ENCODE measurements around the gene TSPAN4. TPM values are rescaled to one million over a fixed set of nuclear protein-coding genes. Genes with fewer than 3 reads are reported as not detected.

TSPAN4 gene
- total and polyA plus RNA-seq, 2 donors (not counting 1 experiment from before 2014, with no cell fraction given), result 2.9 to 7.4 TPM

DNA sequence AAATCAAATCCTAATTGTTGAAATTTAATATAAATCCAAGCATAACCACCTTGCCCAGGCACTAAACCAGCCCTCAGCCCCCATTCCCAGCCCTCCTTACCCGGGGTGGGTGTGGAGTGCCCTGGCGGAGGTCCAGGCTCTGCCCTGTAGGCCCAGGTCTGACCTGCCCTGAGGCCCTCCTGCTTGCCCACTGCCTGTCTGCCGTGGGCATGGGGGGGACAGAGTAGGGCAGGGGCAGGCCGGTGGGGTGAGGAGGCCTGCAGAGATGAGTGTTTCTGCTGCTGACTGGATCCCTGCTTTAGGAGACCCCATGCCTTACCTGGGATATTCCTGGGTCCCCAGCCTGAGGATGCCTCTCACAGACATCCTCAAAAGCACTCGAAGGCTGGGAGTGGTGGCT lies 71.6 kb downstream of the TSPAN4 start:
- Mint-ChIP-seq H3K4me3 (no peak overlapping the region), H3K27me3 (no peaks in the 10 kb centered on the region), H3K9me3 (ENCODE audit: insufficient read depth) (no peaks in the 10 kb centered on the region), H3K4me1 (peaks cover 14% of the 10 kb centered on the region), H3K27ac (no peak overlapping the region)
- Histone ChIP-seq H3K4me2 (replicated peaks; ENCODE audit: low read depth, low read length, poor library complexity, severe bottlenecking) (no peak overlapping the region), H2AFZ (ENCODE audit: insufficient read depth, low read depth, low read length, poor library complexity, severe bottlenecking) (no peak overlapping the region), H3K9me3 (ENCODE audit: control extremely low read depth in 1 of 3, control insufficient read depth in 2 of 3, insufficient read depth in 1 of 3, low read length in 2 of 3) (no peaks in the 10 kb centered on the region), H3K36me3 (replicated peaks in 1 of 2; ENCODE audit: control extremely low read depth in 1 of 2, control insufficient read depth in 1 of 2, extremely low read depth in 1 of 2, insufficient read depth in 2 of 2, low read length in 1 of 2) (no peaks in the 10 kb centered on the region), H3K9ac (ENCODE audit: low read length) (no peak overlapping the region), H3K79me2 (ENCODE audit: control insufficient read depth, insufficient read depth, low read length) (peaks cover 14% of the 10 kb centered on the region), H4K20me1 (ENCODE audit: control insufficient read depth, insufficient read depth, low read length, poor library complexity, severe bottlenecking) (no peaks in the 10 kb centered on the region), H3K4me1 (ENCODE audit: control insufficient read depth in 2 of 2, insufficient read depth in 2 of 2, low read length in 2 of 2) (peaks cover 3 to 17% of the 10 kb centered on the region in 2 donors), H3K27ac (ENCODE audit: low read length in 2 of 2) (no peak overlapping the region), H3K27me3 (replicated peaks in 1 of 4; ENCODE audit: control extremely low read depth in 1 of 4, control insufficient read depth in 3 of 4, insufficient read depth in 4 of 4, low read length in 3 of 4) (no peaks in the 10 kb centered on the region), H3K4me3 (ENCODE audit: control extremely low read depth in 1 of 5, extremely low read depth in 1 of 5, insufficient read depth in 1 of 5, low read depth in 2 of 5, low read length in 4 of 5) (no peak overlapping the region)
- intact Hi-C loops (cut with micrococcal nuclease), result no loop called here
- ChIA-PET POLR2A (no interaction called here), CTCF (no interaction called here)
- ATAC-seq (ENCODE audit: low read depth) (no peak), DNase-seq (no peak)
- 93% methylated on average over 5 of the region's 5 CpGs for WGBS (ENCODE audit: insufficient coverage)
- TF ChIP-seq EZH2 (IDR thresholded peaks at IDR 0.05; ENCODE audit: borderline replicate concordance, insufficient read depth, low read depth, low read length, poor library complexity, severe bottlenecking), result no peak

- WGBS (ENCODE audit: insufficient coverage), result 93% methylated on average over 15 of the region's 21 CpGs
- H3K79me2 ChIP-seq (ENCODE audit: control insufficient read depth, insufficient read depth, low read length), result peaks cover 7% of the 10 kb centered on the region
- no peak for ATAC-seq (ENCODE audit: low read depth)
- H2AFZ ChIP-seq (ENCODE audit: insufficient read depth, low read depth, low read length, poor library complexity, severe bottlenecking), result no peak overlapping the region
- CTCF ChIA-PET, result no interaction called here
- H3K27me3 Mint-ChIP-seq, result no peaks in the 10 kb centered on the region
- POLR2A ChIA-PET, result no interaction called here
- H3K27ac Mint-ChIP-seq, result no peak overlapping the region
- intact Hi-C loops (cut with micrococcal nuclease), result no loop called here
- TF ChIP-seq, protein P1, sequence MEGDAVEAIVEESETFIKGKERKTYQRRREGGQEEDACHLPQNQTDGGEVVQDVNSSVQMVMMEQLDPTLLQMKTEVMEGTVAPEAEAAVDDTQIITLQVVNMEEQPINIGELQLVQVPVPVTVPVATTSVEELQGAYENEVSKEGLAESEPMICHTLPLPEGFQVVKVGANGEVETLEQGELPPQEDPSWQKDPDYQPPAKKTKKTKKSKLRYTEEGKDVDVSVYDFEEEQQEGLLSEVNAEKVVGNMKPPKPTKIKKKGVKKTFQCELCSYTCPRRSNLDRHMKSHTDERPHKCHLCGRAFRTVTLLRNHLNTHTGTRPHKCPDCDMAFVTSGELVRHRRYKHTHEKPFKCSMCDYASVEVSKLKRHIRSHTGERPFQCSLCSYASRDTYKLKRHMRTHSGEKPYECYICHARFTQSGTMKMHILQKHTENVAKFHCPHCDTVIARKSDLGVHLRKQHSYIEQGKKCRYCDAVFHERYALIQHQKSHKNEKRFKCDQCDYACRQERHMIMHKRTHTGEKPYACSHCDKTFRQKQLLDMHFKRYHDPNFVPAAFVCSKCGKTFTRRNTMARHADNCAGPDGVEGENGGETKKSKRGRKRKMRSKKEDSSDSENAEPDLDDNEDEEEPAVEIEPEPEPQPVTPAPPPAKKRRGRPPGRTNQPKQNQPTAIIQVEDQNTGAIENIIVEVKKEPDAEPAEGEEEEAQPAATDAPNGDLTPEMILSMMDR (IDR thresholded peaks at IDR 0.05), result no peak
- TF ChIP-seq EZH2 (IDR thresholded peaks at IDR 0.05; ENCODE audit: borderline replicate concordance, insufficient read depth, low read depth, low read length, poor library complexity, severe bottlenecking), result no peak
- H3K9ac ChIP-seq (ENCODE audit: low read length), result no peak overlapping the region
- H3K27me3 ChIP-seq (replicated peaks in 1 of 4; ENCODE audit: control extremely low read depth in 1 of 4, control insufficient read depth in 3 of 4, insufficient read depth in 4 of 4, low read length in 3 of 4), result no peaks in the 10 kb centered on the region
- H3K36me3 ChIP-seq (replicated peaks in 1 of 2; ENCODE audit: control extremely low read depth in 1 of 2, control insufficient read depth in 1 of 2, extremely low read depth in 1 of 2, insufficient read depth in 2 of 2, low read length in 1 of 2), result no peaks in the 10 kb centered on the region
- H3K27ac ChIP-seq (ENCODE audit: low read length in 2 of 2), result no peak overlapping the region
- no peak for DNase-seq
- H3K9me3 ChIP-seq (ENCODE audit: control extremely low read depth in 1 of 3, control insufficient read depth in 2 of 3, insufficient read depth in 1 of 3, low read length in 2 of 3), result no peaks in the 10 kb centered on the region
- no peak overlapping the region for H3K4me3 ChIP-seq (ENCODE audit: control extremely low read depth in 1 of 5, extremely low read depth in 1 of 5, insufficient read depth in 1 of 5, low read depth in 2 of 5, low read length in 4 of 5)
- H4K20me1 ChIP-seq (ENCODE audit: control insufficient read depth, insufficient read depth, low read length, poor library complexity, severe bottlenecking), result no peaks in the 10 kb centered on the region
- peaks cover 3 to 10% of the 10 kb centered on the region in 2 donors for H3K4me1 ChIP-seq (ENCODE audit: control insufficient read depth in 2 of 2, insufficient read depth in 2 of 2, low read length in 2 of 2)
- peaks cover 11% of the 10 kb centered on the region for H3K4me1 Mint-ChIP-seq
- no peaks in the 10 kb centered on the region for H3K9me3 Mint-ChIP-seq (ENCODE audit: insufficient read depth)
- H3K4me2 ChIP-seq (replicated peaks; ENCODE audit: low read depth, low read length, poor library complexity, severe bottlenecking), result no peak overlapping the region
- no peak overlapping the region for H3K4me3 Mint-ChIP-seq
Measured at GRCh38 chr11:914747-915501, 72.3 kb downstream of the TSPAN4 start.

Small RNA genes within 50 kb of the gene (small RNA-seq; reads per million reads assigned to genes)
- gene SNORA52 (ENCODE audit: insufficient read length, low read depth, low replicate concordance), result not detected

Other genes starting within 250 kb of the TSPAN4 start
- 136 and 147 TPM in 2 replicates for gene IRF7, start 226.9 kb upstream of the TSPAN4 start, total RNA-seq
- 170 and 184 TPM in 2 replicates for gene IRF7, start 226.9 kb upstream of the TSPAN4 start, polyA plus RNA-seq
- gene CDHR5, start 217.9 kb upstream of the TSPAN4 start, total RNA-seq, result not detected in 2 replicates
- 0.04 and 0.09 TPM in 2 replicates for gene CDHR5, start 217.9 kb upstream of the TSPAN4 start, polyA plus RNA-seq
- not detected in 2 replicates for gene SCT, start 215.7 kb upstream of the TSPAN4 start, total RNA-seq
- not detected in 2 replicates for gene SCT, start 215.7 kb upstream of the TSPAN4 start, polyA plus RNA-seq
- 1.3 TPM in 1 of 2 replicates, not detected in the other for gene DRD4, start 205.6 kb upstream of the TSPAN4 start, total RNA-seq
- 0.17 TPM in 1 of 2 replicates, not detected in the other for gene DRD4, start 205.6 kb upstream of the TSPAN4 start, polyA plus RNA-seq
- 53.6 and 58.6 TPM in 2 replicates for gene DEAF1, start 147.6 kb upstream of the TSPAN4 start, total RNA-seq
- gene DEAF1, start 147.6 kb upstream of the TSPAN4 start, polyA plus RNA-seq, result 31.8 and 32.7 TPM in 2 replicates
- 77.8 and 84.1 TPM in 2 replicates for gene TMEM80, start 147.0 kb upstream of the TSPAN4 start, total RNA-seq
- gene TMEM80, start 147.0 kb upstream of the TSPAN4 start, polyA plus RNA-seq, result 56.9 and 72.5 TPM in 2 replicates
- gene EPS8L2, start 136.6 kb upstream of the TSPAN4 start, total RNA-seq, result 12.7 and 13.9 TPM in 2 replicates
- gene EPS8L2, start 136.6 kb upstream of the TSPAN4 start, polyA plus RNA-seq, result 11.9 and 22.7 TPM in 2 replicates
- 105 and 116 TPM in 2 replicates for gene TALDO1, start 95.4 kb upstream of the TSPAN4 start, total RNA-seq
- gene TALDO1, start 95.4 kb upstream of the TSPAN4 start, polyA plus RNA-seq, result 71.0 and 82.4 TPM in 2 replicates
- 70.0 and 80.0 TPM in 2 replicates for gene GATD1, start 65.4 kb upstream of the TSPAN4 start, total RNA-seq
- gene GATD1, start 65.4 kb upstream of the TSPAN4 start, polyA plus RNA-seq, result 37.4 and 62.4 TPM in 2 replicates
- gene CEND1, start 52.8 kb upstream of the TSPAN4 start, total RNA-seq, result 0.39 and 0.49 TPM in 2 replicates
- gene CEND1, start 52.8 kb upstream of the TSPAN4 start, polyA plus RNA-seq, result 0.13 and 0.20 TPM in 2 replicates
- 25.7 and 28.2 TPM in 2 replicates for gene SLC25A22, start 44.6 kb upstream of the TSPAN4 start, total RNA-seq
- gene SLC25A22, start 44.6 kb upstream of the TSPAN4 start, polyA plus RNA-seq, result 45.7 and 50.9 TPM in 2 replicates
- 32.5 and 39.2 TPM in 2 replicates for gene PIDD1, start 37.6 kb upstream of the TSPAN4 start, total RNA-seq
- gene PIDD1, start 37.6 kb upstream of the TSPAN4 start, polyA plus RNA-seq, result 58.4 and 59.2 TPM in 2 replicates
- gene RPLP2, start 32.9 kb upstream of the TSPAN4 start, total RNA-seq, result 3,814 and 3,947 TPM in 2 replicates
- 525 and 3,297 TPM in 2 replicates for gene RPLP2, start 32.9 kb upstream of the TSPAN4 start, polyA plus RNA-seq
- gene PNPLA2, start 23.9 kb upstream of the TSPAN4 start, total RNA-seq, result 182 and 208 TPM in 2 replicates
- 276 and 313 TPM in 2 replicates for gene PNPLA2, start 23.9 kb upstream of the TSPAN4 start, polyA plus RNA-seq
- 9.7 and 13.5 TPM in 2 replicates for gene CRACR2B, start 14.9 kb upstream of the TSPAN4 start, total RNA-seq
- gene CRACR2B, start 14.9 kb upstream of the TSPAN4 start, polyA plus RNA-seq, result 13.6 and 67.7 TPM in 2 replicates
- gene CD151, start 9.9 kb upstream of the TSPAN4 start, total RNA-seq, result 24.3 and 25.5 TPM in 2 replicates
- 24.4 and 27.8 TPM in 2 replicates for gene CD151, start 9.9 kb upstream of the TSPAN4 start, polyA plus RNA-seq
- gene POLR2L, start 323 bp upstream of the TSPAN4 start, total RNA-seq, result 39.0 and 44.4 TPM in 2 replicates
- gene POLR2L, start 323 bp upstream of the TSPAN4 start, polyA plus RNA-seq, result 39.1 and 80.8 TPM in 2 replicates
- 62.5 and 68.1 TPM in 2 replicates for gene CHID1, start 68.0 kb downstream of the TSPAN4 start, total RNA-seq
- gene CHID1, start 68.0 kb downstream of the TSPAN4 start, polyA plus RNA-seq, result 24.1 and 31.0 TPM in 2 replicates
- 53.1 and 54.5 TPM in 2 replicates for gene AP2A2, start 83.0 kb downstream of the TSPAN4 start, total RNA-seq
- 57.0 and 62.8 TPM in 2 replicates for gene AP2A2, start 83.0 kb downstream of the TSPAN4 start, polyA plus RNA-seq
- gene MUC6, start 193.9 kb downstream of the TSPAN4 start, total RNA-seq, result not detected in 2 replicates
- not detected in 2 replicates for gene MUC6, start 193.9 kb downstream of the TSPAN4 start, polyA plus RNA-seq
- gene MUC2, start 232.0 kb downstream of the TSPAN4 start, total RNA-seq, result not detected in 2 replicates
- gene MUC2, start 232.0 kb downstream of the TSPAN4 start, polyA plus RNA-seq, result not detected in 2 replicates